A549 (cell line): ENCODE results near the gene XIST. TPM values are rescaled to one million over a fixed set of nuclear protein-coding genes. Genes with fewer than 3 reads are reported as not detected.
"Not testable (repeated sequence)": the region's sequence is repeated elsewhere in the genome, so short reads cannot be mapped to it uniquely, and the experiment has no call there.

Experiments used
- ATAC-seq, 2 experiments: fragments of 200-7000 bp in 1 of 2; fragments of >200 bp in 1 of 2; cut with Nextera tagmentation in 1 of 2; cut with Tn5 transposase in 1 of 2; 3 replicates each; pipeline versions ENCODE4 v1.8.0 to v1.9.1; 2018 to 2020; ENCODE audit warnings: mild to moderate bottlenecking in 1 of 2, moderate library complexity in 1 of 2
- CTCF ChIA-PET: fragments of 300-600 bp; sonication (Branson Sonifier 250); formaldehyde crosslinking; extraction: SDS; loops from one replicate; lab custom pipeline; 2021; ENCODE audit warnings: antibody characterized with exemption, inconsistent platforms; lab: Yijun Ruan, JAX
- POLR2A ChIA-PET: fragments of 350-600 bp; formaldehyde crosslinking; extraction: SDS; loops from one replicate; lab custom pipeline; 2021; ENCODE audit warnings: antibody characterized with exemption, inconsistent platforms; lab: Yijun Ruan, JAX
- DNase-seq, 2 experiments: peaks; one replicate each; pipeline versions ENCODE4 v3.0.0 to v3.0.0-alpha.2; 2011 to 2016; ENCODE audit warnings: low read depth in 1 of 2, low spot score in 1 of 2
- FAIRE-seq: peaks from 2 replicates; lab custom pipeline; 2011; peaks lifted over from hg19 to GRCh38; lab: Jason Lieb, UNC
- H3K27ac ChIP-seq, 2 experiments: fragments of >200 bp; sonication (Bioruptor Twin); formaldehyde crosslinking; 3 replicates each; pipeline ENCODE4 v1.5.1; 2016 to 2017
- H3K4me1 ChIP-seq: fragments of >200 bp; sonication (Bioruptor Twin); formaldehyde crosslinking; 3 replicates; pipeline ENCODE4 v1.6.1; 2016
- H3K4me2 ChIP-seq: fragments of >200 bp; sonication (Bioruptor Twin); formaldehyde crosslinking; 3 replicates; pipeline ENCODE4 v1.6.1; 2016
- H3K4me3 ChIP-seq: fragments of >200 bp; sonication (Bioruptor Twin); formaldehyde crosslinking; 3 replicates; pipeline ENCODE4 v1.5.1; 2016
- H3K9me3 ChIP-seq: fragments of >200 bp; sonication (Bioruptor Twin); formaldehyde crosslinking; 3 replicates; pipeline ENCODE4 v1.6.1; 2016
- BCL3 ChIP-seq: fragments of >200 bp; sonication (Bioruptor Twin); formaldehyde crosslinking; IDR thresholded peaks from 3 replicates; pipeline ENCODE4 v1.6.1; 2016
- BHLHE40 ChIP-seq: IDR thresholded peaks from 2 replicates; pipeline ENCODE4 v1.6.1; 2012; ENCODE audit warnings: low read depth, low read length, inconsistent platforms
- CEBPB ChIP-seq, 2 experiments: fragments of >200 bp in 1 of 2; sonication (Bioruptor Twin) in 1 of 2; formaldehyde crosslinking in 1 of 2; IDR thresholded peaks; 2 replicates each; pipeline ENCODE4 v1.6.1; 2012 to 2016
- CTCF ChIP-seq: fragments of >200 bp; sonication (Bioruptor Twin); formaldehyde crosslinking; IDR thresholded peaks from 3 replicates; pipeline ENCODE4 v1.5.1; 2016
- EHF ChIP-seq: fragments of 250-450 bp; sonication (Bioruptor Pico); IDR thresholded peaks from 2 replicates; pipeline ENCODE4 v1.5.0; 2020; ENCODE audit warnings: mild to moderate bottlenecking
- ELK1 ChIP-seq: fragments of 150-350 bp; IDR thresholded peaks from 2 replicates; pipeline ENCODE4 v1.6.1; 2014; ENCODE audit warnings: low read depth, mild to moderate bottlenecking, low read length
- EP300 ChIP-seq, 2 experiments: fragments of >200 bp; sonication (Bioruptor Twin); formaldehyde crosslinking; IDR thresholded peaks; 2 replicates in 1 of 2; 3 replicates in 1 of 2; pipeline ENCODE4 v1.6.1; 2016 to 2017
- FOSL2 ChIP-seq, 2 experiments: fragments of 450-650 bp in 1 of 2; fragments of >200 bp in 1 of 2; sonication (Bioruptor Twin) in 1 of 2; formaldehyde crosslinking; IDR thresholded peaks; 2 replicates each; pipeline versions ENCODE4 v1.5.0 to v1.6.1; 2016 to 2020; ENCODE audit warnings: mild to moderate bottlenecking in 1 of 2, moderate library complexity in 1 of 2
- HDAC2 ChIP-seq: fragments of 200-600 bp; sonication (generic); IDR thresholded peaks from 2 replicates; pipeline ENCODE4 v1.6.1; 2016
- HEYL ChIP-seq: fragments of 250-450 bp; sonication (Bioruptor Pico); IDR thresholded peaks from 2 replicates; pipeline ENCODE4 v1.8.0; 2021; ENCODE audit warnings: mild to moderate bottlenecking, moderate library complexity
- HMGXB4 ChIP-seq: fragments of 250-450 bp; sonication (Bioruptor Pico); IDR thresholded peaks from 2 replicates; pipeline ENCODE4 v1.5.0; 2021; ENCODE audit warnings: mild to moderate bottlenecking, moderate library complexity, borderline replicate concordance
- HOXA7 ChIP-seq: fragments of 250-450 bp; sonication (Bioruptor Pico); IDR thresholded peaks from 2 replicates; pipeline ENCODE4 v1.5.0; 2020; ENCODE audit warnings: mild to moderate bottlenecking, moderate library complexity
- MAFK ChIP-seq: fragments of 450-650 bp; IDR thresholded peaks from 2 replicates; pipeline ENCODE4 v1.6.1; 2014; ENCODE audit not compliant: partially characterized antibody
- MAX ChIP-seq: IDR thresholded peaks from 2 replicates; pipeline ENCODE4 v1.6.1; 2012
- NPAS2 ChIP-seq: fragments of 250-450 bp; sonication (Bioruptor Pico); IDR thresholded peaks from 2 replicates; pipeline ENCODE4 v1.8.0; 2022; ENCODE audit warnings: mild to moderate bottlenecking, moderate library complexity, borderline replicate concordance
- POLR2A ChIP-seq: IDR thresholded peaks from 2 replicates; pipeline ENCODE4 v1.6.1; 2012; ENCODE audit warnings: mild to moderate bottlenecking, low read length
- RNF2 ChIP-seq: fragments of 200-600 bp; sonication (generic); IDR thresholded peaks from 2 replicates; pipeline ENCODE4 v1.6.1; 2016; ENCODE audit warnings: low read depth, mild to moderate bottlenecking, antibody characterized with exemption, moderate library complexity, borderline replicate concordance
- SMC3 ChIP-seq: fragments of >200 bp; sonication (Bioruptor Twin); formaldehyde crosslinking; IDR thresholded peaks from 3 replicates; pipeline ENCODE4 v1.6.1; 2018; ENCODE audit warnings: inconsistent platforms
- TFCP2L1 ChIP-seq: fragments of 250-450 bp; sonication (Bioruptor Pico); IDR thresholded peaks from 2 replicates; pipeline ENCODE4 v1.5.0; 2021; ENCODE audit warnings: mild to moderate bottlenecking
- TP53 ChIP-seq: fragments of 250-450 bp; sonication (Bioruptor Pico); IDR thresholded peaks from 2 replicates; pipeline ENCODE4 v1.5.0; 2021; ENCODE audit warnings: mild to moderate bottlenecking, moderate library complexity
- USF2 ChIP-seq: fragments of 450-650 bp; IDR thresholded peaks from 2 replicates; pipeline ENCODE4 v1.6.1; 2014; ENCODE audit warnings: antibody characterized with exemption
- ZC3H11A ChIP-seq: fragments of 450-650 bp; IDR thresholded peaks from 2 replicates; pipeline ENCODE4 v1.6.1; 2014; ENCODE audit warnings: antibody characterized with exemption, mild to moderate bottlenecking
- ZFP36 ChIP-seq: fragments of 450-650 bp; IDR thresholded peaks from 2 replicates; pipeline ENCODE4 v1.6.1; 2014; ENCODE audit warnings: borderline replicate concordance; ENCODE audit not compliant: partially characterized antibody
- WGBS: methylation state at CpG from one replicate; pipeline ENCODE4 v1.1.6; 2017; ENCODE audit errors: missing lambda C conversion rate; 5-methylcytosine and 5-hydroxymethylcytosine counted together
- polyA plus RNA-seq, 4 experiments: library from polyadenylated mRNA; depleted of rRNA in 3 of 4; stranded (reverse); fragments of >200 nt; fragmentation: RNase III in 1 of 4; extraction: RNeasy Plus Mini Kit Qiagen cat#74134 plus additional on column Dnase treatment in 1 of 4; gene quantifications; 2 replicates in 3 of 4; 3 replicates in 1 of 4; pipeline ENCODE4 v1.2.3, GENCODE V29; 2011 to 2017

Gene XIST
- polyA plus RNA-seq, 2 of the 4 experiments (the other 2 are of a cell fraction), result 0.19 TPM; not detected in 1

GRCh38 chrX:73799888-73800287, 52.6 kb downstream of the XIST start:
- ATAC-seq (no peak), DNase-seq (no peak), FAIRE-seq (peak; percentile 84)
- no peak overlapping the region for H3K4me2 ChIP-seq
- ChIA-PET CTCF (no interaction called here), POLR2A (no interaction called here)
- no peaks in the 10 kb centered on the region for H3K9me3 ChIP-seq
- TF ChIP-seq BCL3 (no peak), HOXA7 (CRISPR knock-in tag) (no peak), RNF2 (no peak), CEBPB (IDR thresholded peaks at IDR 0.05) (no peak), POLR2A (no peak), FOSL2 (IDR thresholded peaks at IDR 0.05) (no peak), FOSL2 (CRISPR knock-in tag; IDR thresholded peaks at IDR 0.05) (no peak), HMGXB4 (CRISPR knock-in tag) (no peak), CTCF (no peak), SMC3 (no peak), ZFP36 (no peak), BHLHE40 (no peak), MAX (no peak), EHF (CRISPR knock-in tag) (no peak), MAFK (no peak), HEYL (CRISPR knock-in tag) (no peak), TP53 (no peak), HDAC2 (no peak)
- no peaks in the 10 kb centered on the region for H3K4me1 ChIP-seq
- no peak overlapping the region for H3K27ac ChIP-seq
- H3K4me3 ChIP-seq, result no peak overlapping the region
- 26% methylated on average over 3 of the region's 3 CpGs for WGBS

- POLR2A ChIA-PET, H3K9me3 ChIP-seq, DNase-seq, H3K4me3 ChIP-seq, ATAC-seq, FAIRE-seq, CTCF ChIA-PET, H3K27ac ChIP-seq, H3K4me2 ChIP-seq, H3K4me1 ChIP-seq: not testable (repeated sequence)
- TF ChIP-seq ZC3H11A, result peak; percentile 26
- 66% methylated on average over 8 of the region's 8 CpGs for WGBS
These were observed 60.0 kb downstream of the XIST start for GRCh38 chrX:73792511-73792910.

- ATAC-seq, result no peak
- H3K4me1 ChIP-seq, result no peaks in the 10 kb centered on the region
- ChIA-PET POLR2A (no interaction called here), CTCF (no interaction called here)
- H3K27ac ChIP-seq, result no peak overlapping the region
- H3K4me3 ChIP-seq, result no peak overlapping the region
- TF ChIP-seq CTCF (no peak), USF2 (no peak), TFCP2L1 (CRISPR knock-in tag) (no peak), EP300 (IDR thresholded peaks at IDR 0.05) (no peak), NPAS2 (CRISPR knock-in tag) (no peak), ELK1 (no peak)
- WGBS, result 0% methylated on average over 1 of the region's 1 CpG
- H3K9me3 ChIP-seq, result no peaks in the 10 kb centered on the region
- no peak for DNase-seq
- no peak overlapping the region for H3K4me2 ChIP-seq
- FAIRE-seq, result no peak
These were observed 67.0 kb downstream of the XIST start for GRCh38 chrX:73785493-73785892.
